Heart left ventricle (tissue), 13 donors: ENCODE data around the gene LRMDA.

Experiments used
- CTCF ChIP-seq, 12 donors: fragments of 200-600 bp; sonication (generic) in 4 of 12; IDR thresholded peaks; one replicate each; pipeline versions ENCODE4 v1.5.0 to v1.8.0; 2018 to 2022; ENCODE audit warnings: antibody characterized with exemption in 12 of 12, mild to moderate bottlenecking in 5 of 12
- POLR2A ChIP-seq, 2 donors: fragments of 450-650 bp; IDR thresholded peaks; one replicate each; pipeline ENCODE4 v1.6.1; 2017; ENCODE audit warnings: antibody characterized with exemption in 2 of 2, mild to moderate bottlenecking in 2 of 2, moderate library complexity in 2 of 2
- donor health status: ischemic (EF 13 %, LVEDD 7.1; RV severe dilation, severe dysfunction).
- donor health status: DM: no; HTN: yes; CAD: no.
- donor health status: DM: no; HTN: no; CAD: no.
- donor health status: ischemic (EF 25% LVEDD 6.9; RV normal size, moderate dysfunction).
- donor health status: ischemic (EF 25% LVEDD 5.7; RV mildly dilated, moderate dysfunction).
- donor health status: ischemic (EF 35%, LVEDD 5.7; RV mildly dilated, moderate dysfunction).
- donor health status: nonischemic (EF 11% LVEDD 7.7; RV severe dilation, severe dysfunction).
- donor health status: DM: yes; HTN: yes; CAD: no.
- donor health status: PGD.
- donor health status: ischemic (EF 29% LVEDD 5.4; RV normal size, mild dysfunction).
- donor health status: nonischemic (EF 23%, LVEDD 6.1; RV moderate dilation, normal function).

- TF ChIP-seq POLR2A (IDR thresholded peaks at IDR 0.05) (no peak), CTCF (IDR thresholded peaks at IDR 0.05) (no peak)
Measured at GRCh38 chr10:76353237-76353851, 921.9 kb downstream of the LRMDA start.
